Activated CD8-positive, alpha-beta T cell treated with anti-CD3 and anti-CD28 coated beads for 36 hours (primary cell): ENCODE results near the gene SELENOI. TPM values are rescaled to one million over a fixed set of nuclear protein-coding genes. Genes with fewer than 3 reads are reported as not detected.
A peak's percentile ranks its signal among the peaks of the same experiment; 100 is the strongest.

ENCODE experiments used
- ATAC-seq: fragments of 200-7000 bp; cut with Tn5 transposase; one replicate; pipeline ENCODE4 v1.10.0; 2021; ENCODE audit warnings: mild to moderate bottlenecking, moderate library complexity
- CTCF ChIA-PET: fragments of 350-600 bp; sonication (Branson Sonifier 250); formaldehyde crosslinking; loops from one replicate; lab custom pipeline; 2021; ENCODE audit warnings: antibody characterized with exemption; lab: Charles Lee
- POLR2A ChIA-PET: fragments of 350-600 bp; sonication (Branson Sonifier 250); formaldehyde crosslinking; loops from one replicate; lab custom pipeline; 2021; ENCODE audit warnings: antibody characterized with exemption; lab: Charles Lee
- DNase-seq: peaks from one replicate; pipeline ENCODE4 v3.0.0-alpha.2; 2020
- H3K27ac Mint-ChIP-seq: one replicate; pipeline ENCODE4 v1.8.0; 2021; ENCODE audit warnings: mild to moderate bottlenecking, mixed read lengths
- H3K27me3 Mint-ChIP-seq: one replicate; pipeline ENCODE4 v1.8.0; 2021; ENCODE audit warnings: mixed read lengths
- H3K36me3 Mint-ChIP-seq: one replicate; pipeline ENCODE4 v1.8.0; 2021; ENCODE audit warnings: low read depth, mixed read lengths
- H3K4me1 Mint-ChIP-seq: one replicate; pipeline ENCODE4 v1.8.0; 2021; ENCODE audit warnings: low read depth, mixed read lengths
- H3K4me3 Mint-ChIP-seq: one replicate; pipeline ENCODE4 v1.8.0; 2021; ENCODE audit warnings: mild to moderate bottlenecking, moderate library complexity, mixed read lengths
- H3K9me3 Mint-ChIP-seq: one replicate; pipeline ENCODE4 v1.8.0; 2021; ENCODE audit warnings: mixed read lengths
- CTCF ChIP-seq: fragments of 200-600 bp; IDR thresholded peaks from one replicate; pipeline ENCODE4 v1.8.0; 2022; ENCODE audit warnings: antibody characterized with exemption, mild to moderate bottlenecking
- intact Hi-C: fragments of 100-400 bp; cut with micrococcal nuclease; formaldehyde crosslinking; loops from one replicate; pipeline ENCODE4 v1.10.0; 2022
- total RNA-seq, 2 experiments: library from RNA; stranded (reverse); gene quantifications; one replicate each; pipeline ENCODE4 v1.2.3, GENCODE V29; 2021

The SELENOI gene
- total RNA-seq, 2 experiments from 2014 or later: 38.9 to 39.1 TPM

DNA sequence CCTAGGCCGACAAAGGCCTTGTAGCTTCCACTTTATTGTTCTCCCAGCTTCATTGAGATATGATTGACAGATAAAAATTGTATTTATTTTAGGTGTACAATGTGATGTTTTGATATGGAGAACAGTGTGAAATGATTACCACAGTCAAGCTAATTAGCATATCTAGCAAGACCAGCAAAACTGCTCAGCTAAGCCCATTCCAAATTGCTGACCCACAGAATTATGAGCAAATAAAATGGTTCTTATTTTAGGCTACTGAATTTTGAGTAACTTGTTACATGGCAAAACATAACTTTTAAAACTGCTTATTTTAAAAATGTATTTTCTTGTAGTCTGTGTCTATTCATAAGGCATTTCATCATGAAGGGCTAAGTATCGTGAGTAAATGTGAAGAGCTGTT is 8.6 kb upstream of the SELENOI start:
- no peak for TF ChIP-seq CTCF
- H3K9me3 Mint-ChIP-seq: no peaks in the 10 kb centered on the region
- H3K4me3 Mint-ChIP-seq: no peak overlapping the region
- H3K27me3 Mint-ChIP-seq: no peaks in the 10 kb centered on the region
- H3K4me1 Mint-ChIP-seq: peaks cover 18% of the 10 kb centered on the region
- DNase-seq (no peak), ATAC-seq (no peak)
- intact Hi-C loops: loop anchor here (10.0 kb wide), 1 partner anchor 92 kb away; the partner anchor contains the start of genes HADHA and HADHB
- POLR2A ChIA-PET: no interaction called here
- no peaks in the 10 kb centered on the region for H3K36me3 Mint-ChIP-seq
- CTCF ChIA-PET: interaction anchor here (0.9 kb wide), 1 partner anchor 353 kb away, joined by 4 read pairs; no protein-coding TSS in a partner anchor
- no peak overlapping the region for H3K27ac Mint-ChIP-seq

GRCh38 chr2:26340831-26341230 is 5.1 kb upstream of the SELENOI start:
- Mint-ChIP-seq H3K4me1 (peaks cover 26% of the 10 kb centered on the region), H3K27ac (peak overlapping the region; percentile 24), H3K4me3 (no peak overlapping the region), H3K9me3 (no peaks in the 10 kb centered on the region), H3K27me3 (no peaks in the 10 kb centered on the region), H3K36me3 (peaks cover 7% of the 10 kb centered on the region)
- intact Hi-C loops: no loop called here
- no peak for DNase-seq
- TF ChIP-seq CTCF: no peak
- no peak for ATAC-seq
- ChIA-PET CTCF (no interaction called here), POLR2A (no interaction called here)

- DNase-seq: peak; percentile 50
- Mint-ChIP-seq H3K9me3 (no peaks in the 10 kb centered on the region), H3K4me1 (peaks cover 30% of the 10 kb centered on the region), H3K27me3 (no peaks in the 10 kb centered on the region), H3K4me3 (peak overlapping the region; percentile 97), H3K27ac (peak overlapping the region; percentile 98), H3K36me3 (peaks cover 29% of the 10 kb centered on the region)
- CTCF ChIA-PET: interaction anchor here (1.1 to 2.8 kb wide), 4 partner anchors 10 to 173 kb away, joined by 3 to 12 read pairs (median 4); partner anchors contain the start of genes HADHA and HADHB
- no peak for ATAC-seq
- intact Hi-C loops: no loop called here
- POLR2A ChIA-PET: interaction anchor here (0.7 to 3.9 kb wide), 9 partner anchors 10 to 100 kb away, joined by 3 to 23 read pairs (median 3); partner anchors contain the start of genes HADHA and HADHB
- no peak for TF ChIP-seq CTCF
Observed at GRCh38 chr2:26344581-26345282, 1.2 kb upstream of the SELENOI start.

- peak overlapping the region; percentile 98 for H3K27ac Mint-ChIP-seq
- H3K4me1 Mint-ChIP-seq: peaks cover 30% of the 10 kb centered on the region
- no peak for TF ChIP-seq CTCF
- ATAC-seq (no peak), DNase-seq (no peak)
- H3K4me3 Mint-ChIP-seq: peak overlapping the region; percentile 97
- H3K36me3 Mint-ChIP-seq: peaks cover 29% of the 10 kb centered on the region
- POLR2A ChIA-PET: interaction anchor here (0.7 to 3.9 kb wide), 9 partner anchors 10 to 101 kb away, joined by 3 to 23 read pairs (median 3); partner anchors contain the start of genes HADHA and HADHB
- no peaks in the 10 kb centered on the region for H3K27me3 Mint-ChIP-seq
- CTCF ChIA-PET: interaction anchor here (0.6 to 2.8 kb wide), 5 partner anchors 11 to 565 kb away, joined by 3 to 12 read pairs (median 3); partner anchors contain the start of genes HADHA and HADHB
- no peaks in the 10 kb centered on the region for H3K9me3 Mint-ChIP-seq
- intact Hi-C loops: no loop called here
Observed at GRCh38 chr2:26345283-26345544, 729 bp upstream of the SELENOI start.

- H3K9me3 Mint-ChIP-seq: no peaks in the 10 kb centered on the region
- ChIA-PET CTCF (interaction anchor here (0.6 kb wide), 1 partner anchor 510 kb away, joined by 3 read pairs; no protein-coding TSS in a partner anchor), POLR2A (interaction anchor here (0.5 to 3.9 kb wide), 12 partner anchors 10 to 1084 kb away, joined by 3 to 23 read pairs (median 4); partner anchors contain the start of genes HADHA, HADHB and RAB10)
- H3K27me3 Mint-ChIP-seq: no peaks in the 10 kb centered on the region
- ATAC-seq (peak; percentile 10), DNase-seq (peak; percentile 77)
- H3K36me3 Mint-ChIP-seq: peaks cover 36% of the 10 kb centered on the region
- intact Hi-C loops: no loop called here
- TF ChIP-seq CTCF: no peak
- H3K27ac Mint-ChIP-seq: peak within 1 kb of the TSS; percentile 98
- H3K4me3 Mint-ChIP-seq: peak within 1 kb of the TSS; percentile 97
- peaks cover 35% of the 10 kb centered on the region for H3K4me1 Mint-ChIP-seq
Observed at GRCh38 chr2:26346454-26347053, 611 bp downstream of the SELENOI start, which contains the start of gene ADGRF3. TSS of gene ADGRF3 (minus strand) at chr2:26346789. CDS start at chr2:26346234, 555 bp downstream.
